Naive B cell (primary cell): ENCODE measurements around the gene GNAL. TPM values are rescaled to one million over a fixed set of nuclear protein-coding genes. Genes with fewer than 3 reads are reported as not detected.

Experiments used
- ATAC-seq, 2 donors: fragments of 150-1000 bp; cut with Tn5 transposase; 2 replicates each; pipeline ENCODE4 v1.10.0; 2021; ENCODE audit warnings: low read depth in 2 of 2, mild to moderate bottlenecking in 2 of 2, moderate library complexity in 2 of 2
- DNase-seq: peaks from one replicate; pipeline ENCODE4 v3.0.0; 2022
- H3K27ac Mint-ChIP-seq, 6 donors: one replicate each; pipeline ENCODE4 v1.8.0; 2020 to 2022; ENCODE audit warnings: mild to moderate bottlenecking in 6 of 6, mixed read lengths in 6 of 6, moderate library complexity in 5 of 6, inconsistent platforms in 2 of 6
- H3K27me3 Mint-ChIP-seq, 3 donors: one replicate each; pipeline ENCODE4 v1.8.0; 2021 to 2022; ENCODE audit warnings: mixed read lengths in 3 of 3, mild to moderate bottlenecking in 1 of 3
- H3K36me3 Mint-ChIP-seq, 2 donors: one replicate each; pipeline ENCODE4 v1.8.0; 2020 to 2022; ENCODE audit warnings: mixed read lengths in 2 of 2, inconsistent platforms in 1 of 2, mild to moderate bottlenecking in 1 of 2
- H3K4me1 Mint-ChIP-seq, 3 donors: one replicate each; pipeline ENCODE4 v1.8.0; 2020 to 2022; ENCODE audit warnings: mixed read lengths in 3 of 3, inconsistent platforms in 1 of 3, mild to moderate bottlenecking in 1 of 3, moderate library complexity in 1 of 3
- H3K4me3 Mint-ChIP-seq, 8 donors: one replicate each; pipeline ENCODE4 v1.8.0; 2020 to 2022; ENCODE audit warnings: mild to moderate bottlenecking in 8 of 8, mixed read lengths in 8 of 8, moderate library complexity in 8 of 8, inconsistent platforms in 2 of 8
- H3K9me3 Mint-ChIP-seq, 7 donors: one replicate each; pipeline ENCODE4 v1.8.0; 2020 to 2022; ENCODE audit warnings: mixed read lengths in 7 of 7, mild to moderate bottlenecking in 5 of 7, inconsistent platforms in 2 of 7, moderate library complexity in 1 of 7
- polyA plus RNA-seq, 6 donors: library from polyadenylated mRNA; unstranded; fragments of 300-500 nt; fragmentation: Illumina TruSeq; gene quantifications; one replicate each; pipeline ENCODE4 v1.2.3, GENCODE V29; 2021; ENCODE audit warnings: low read depth in 6 of 6

The GNAL gene
- polyA plus RNA-seq, 6 donors from 2014 or later, result 0.05 to 0.48 (median 0.14) TPM; not detected in 2

- H3K4me1 Mint-ChIP-seq, result peaks cover 6 to 12% (median 8%) of the 10 kb centered on the region in 3 donors
- peak overlapping the region in 1 of 6 donors; percentile 27 for H3K27ac Mint-ChIP-seq
- DNase-seq (no peak), ATAC-seq (no peak)
- no peaks in the 10 kb centered on the region for H3K36me3 Mint-ChIP-seq
- no peak overlapping the region for H3K4me3 Mint-ChIP-seq
- H3K27me3 Mint-ChIP-seq, result peaks cover 0 to 1% (median 0%) of the 10 kb centered on the region in 3 donors
- H3K9me3 Mint-ChIP-seq, result no peaks in the 10 kb centered on the region
Observed at GRCh38 chr18:11859282-11859830, 170.3 kb downstream of the GNAL start.

- DNase-seq (no peak), ATAC-seq (no peak)
- Mint-ChIP-seq H3K27me3 (peaks cover 0 to 7% (median 5%) of the 10 kb centered on the region in 3 donors), H3K4me1 (peaks cover 6 to 8% (median 8%) of the 10 kb centered on the region in 3 donors), H3K27ac (peak overlapping the region in 3 of 6 donors; percentile 7 to 56 (median 29)), H3K4me3 (no peak overlapping the region), H3K9me3 (no peaks in the 10 kb centered on the region), H3K36me3 (no peaks in the 10 kb centered on the region)
Observed at GRCh38 chr18:11859903-11860407, 170.9 kb downstream of the GNAL start.

GRCh38 chr18:11860594-11861450, 171.8 kb downstream of the GNAL start:
- Mint-ChIP-seq H3K9me3 (no peaks in the 10 kb centered on the region), H3K27ac (peak overlapping the region in 4 of 6 donors; percentile 33 to 75 (median 56)), H3K36me3 (no peaks in the 10 kb centered on the region), H3K4me3 (no peak overlapping the region), H3K27me3 (peaks cover 0 to 16% (median 9%) of the 10 kb centered on the region in 3 donors), H3K4me1 (peaks cover 3 to 8% (median 6%) of the 10 kb centered on the region in 3 donors)
- ATAC-seq, result no peak
- DNase-seq, result no peak

- DNase-seq, result no peak
- H3K27ac Mint-ChIP-seq, result peak overlapping the region in 3 of 6 donors; percentile 52 to 78 (median 75)
- no peaks in the 10 kb centered on the region for H3K9me3 Mint-ChIP-seq
- ATAC-seq, result no peak
- no peak overlapping the region for H3K4me3 Mint-ChIP-seq
- peaks cover 3 to 8% (median 6%) of the 10 kb centered on the region in 3 donors for H3K4me1 Mint-ChIP-seq
- H3K36me3 Mint-ChIP-seq, result no peaks in the 10 kb centered on the region
- peaks cover 0 to 24% (median 9%) of the 10 kb centered on the region in 3 donors for H3K27me3 Mint-ChIP-seq
Observed at GRCh38 chr18:11861583-11862288, 172.7 kb downstream of the GNAL start.

GRCh38 chr18:11862468-11863137, 173.5 kb downstream of the GNAL start:
- H3K27me3 Mint-ChIP-seq, result peaks cover 0 to 24% (median 9%) of the 10 kb centered on the region in 3 donors
- H3K36me3 Mint-ChIP-seq, result no peaks in the 10 kb centered on the region
- no peak overlapping the region for H3K4me3 Mint-ChIP-seq
- DNase-seq (no peak), ATAC-seq (no peak)
- peaks cover 0 to 8% (median 0%) of the 10 kb centered on the region in 3 donors for H3K4me1 Mint-ChIP-seq
- H3K9me3 Mint-ChIP-seq, result no peaks in the 10 kb centered on the region
- peak overlapping the region in 1 of 6 donors; percentile 64 for H3K27ac Mint-ChIP-seq

GRCh38 chr18:11864471-11864870, 175.4 kb downstream of the GNAL start:
- no peak for ATAC-seq
- Mint-ChIP-seq H3K27me3 (peaks cover 0 to 24% (median 9%) of the 10 kb centered on the region in 3 donors), H3K4me3 (no peak overlapping the region), H3K4me1 (peaks cover 3 to 10% (median 6%) of the 10 kb centered on the region in 3 donors), H3K27ac (no peak overlapping the region), H3K36me3 (no peaks in the 10 kb centered on the region), H3K9me3 (no peaks in the 10 kb centered on the region)
- no peak for DNase-seq

GRCh38 chr18:11865071-11865470, 176.0 kb downstream of the GNAL start:
- ATAC-seq (no peak), DNase-seq (no peak)
- Mint-ChIP-seq H3K4me1 (peaks cover 3 to 10% (median 6%) of the 10 kb centered on the region in 3 donors), H3K27ac (no peak overlapping the region), H3K36me3 (no peaks in the 10 kb centered on the region), H3K9me3 (no peaks in the 10 kb centered on the region), H3K27me3 (peaks cover 0 to 24% (median 9%) of the 10 kb centered on the region in 3 donors), H3K4me3 (no peak overlapping the region)

- ATAC-seq (no peak), DNase-seq (no peak)
- peaks cover 0 to 26% (median 13%) of the 10 kb centered on the region in 3 donors for H3K27me3 Mint-ChIP-seq
- peaks cover 3 to 10% (median 6%) of the 10 kb centered on the region in 3 donors for H3K4me1 Mint-ChIP-seq
- H3K27ac Mint-ChIP-seq, result peak overlapping the region in 1 of 6 donors; percentile 15
- no peaks in the 10 kb centered on the region for H3K36me3 Mint-ChIP-seq
- H3K4me3 Mint-ChIP-seq, result no peak overlapping the region
- H3K9me3 Mint-ChIP-seq, result no peaks in the 10 kb centered on the region
Observed at GRCh38 chr18:11866329-11866728, 177.3 kb downstream of the GNAL start.

GRCh38 chr18:11866764-11867163, 177.7 kb downstream of the GNAL start:
- Mint-ChIP-seq H3K4me1 (peaks cover 3 to 10% (median 6%) of the 10 kb centered on the region in 3 donors), H3K36me3 (no peaks in the 10 kb centered on the region), H3K9me3 (no peaks in the 10 kb centered on the region), H3K4me3 (peak overlapping the region in 2 of 8 donors; percentile 5 to 45), H3K27me3 (peaks cover 0 to 27% (median 17%) of the 10 kb centered on the region in 3 donors), H3K27ac (no peak overlapping the region)
- ATAC-seq (no peak), DNase-seq (no peak)

- peak; percentile 32 for DNase-seq
- Mint-ChIP-seq H3K4me1 (peaks cover 3 to 10% (median 6%) of the 10 kb centered on the region in 3 donors), H3K36me3 (no peaks in the 10 kb centered on the region), H3K4me3 (no peak overlapping the region), H3K27me3 (peaks cover 0 to 27% (median 18%) of the 10 kb centered on the region in 3 donors), H3K9me3 (no peaks in the 10 kb centered on the region), H3K27ac (peak overlapping the region in 5 of 6 donors; percentile 12 to 87 (median 63))
- peak; percentile 89 to 90 for ATAC-seq
Observed at GRCh38 chr18:11868230-11868629, 179.2 kb downstream of the GNAL start.

GRCh38 chr18:11871501-11871900, 182.4 kb downstream of the GNAL start:
- H3K27me3 Mint-ChIP-seq, result peaks cover 0 to 10% (median 8%) of the 10 kb centered on the region in 3 donors
- no peak overlapping the region for H3K27ac Mint-ChIP-seq
- peaks cover 0 to 2% (median 0%) of the 10 kb centered on the region in 7 donors for H3K9me3 Mint-ChIP-seq
- no peak for ATAC-seq
- H3K4me1 Mint-ChIP-seq, result peaks cover 3 to 11% (median 6%) of the 10 kb centered on the region in 3 donors
- no peak overlapping the region for H3K4me3 Mint-ChIP-seq
- H3K36me3 Mint-ChIP-seq, result peaks cover 7 to 12% of the 10 kb centered on the region in 2 donors
- no peak for DNase-seq

- ATAC-seq (no peak), DNase-seq (no peak)
- Mint-ChIP-seq H3K4me3 (no peak overlapping the region), H3K4me1 (peaks cover 3 to 11% (median 6%) of the 10 kb centered on the region in 3 donors), H3K9me3 (peaks cover 0 to 2% (median 0%) of the 10 kb centered on the region in 7 donors), H3K36me3 (peaks cover 7 to 12% of the 10 kb centered on the region in 2 donors), H3K27ac (peak overlapping the region in 1 of 6 donors; percentile 56), H3K27me3 (peaks cover 0 to 9% (median 8%) of the 10 kb centered on the region in 3 donors)
Observed at GRCh38 chr18:11872479-11873136, 183.5 kb downstream of the GNAL start.
